ENCODE data around the gene TRAM1L1.

The TRAM1L1 gene

GRCh38 chr4:117084866-117085701 lies at the start of gene TRAM1L1:
TRAM1L1 (minus strand) TSS chr4:117085576; CDS start chr4:117085393, 183 bp downstream.
- no peak for DNase-seq (ENCODE audit: low read depth in 3 of 3)

GRCh38 chr4:117134386-117134785 lies 49.0 kb upstream of the TRAM1L1 start:
- DNase-seq (ENCODE audit: low read depth in 3 of 3), result no peak

- DNase-seq (ENCODE audit: low read depth in 3 of 3), result no peak
Measured at GRCh38 chr4:117096886-117097285, 11.5 kb upstream of the TRAM1L1 start.

GRCh38 chr4:117096462-117096861 lies 11.1 kb upstream of the TRAM1L1 start:
- no peak for DNase-seq (ENCODE audit: low read depth in 3 of 3)

- no peak for DNase-seq (ENCODE audit: low read depth in 3 of 3)
Measured at GRCh38 chr4:117093571-117093970, 8.2 kb upstream of the TRAM1L1 start.

GRCh38 chr4:117077760-117078159 lies 7.6 kb downstream of the TRAM1L1 start:
- no peak for DNase-seq (ENCODE audit: low read depth in 3 of 3)

GRCh38 chr4:117068120-117068519 lies 17.3 kb downstream of the TRAM1L1 start:
- no peak for DNase-seq (ENCODE audit: low read depth in 3 of 3)

- DNase-seq (ENCODE audit: low read depth in 3 of 3), result no peak
Measured at GRCh38 chr4:117063961-117064696, 21.2 kb downstream of the TRAM1L1 start.

GRCh38 chr4:117042962-117043361 lies 42.4 kb downstream of the TRAM1L1 start:
- no peak for DNase-seq (ENCODE audit: low read depth in 3 of 3)
